SK-N-SH treated with all-trans-retinoic acid at 6 μM for 48 hours (cell line): ENCODE results near the gene ESR2.

ENCODE experiments used
- ATAC-seq: fragments of 200-7000 bp; cut with Tn5 transposase; 3 replicates; pipeline ENCODE4 v1.9.1; 2020; ENCODE audit warnings: mild to moderate bottlenecking, moderate library complexity
- ARNTL ChIP-seq: fragments of 450-650 bp; formaldehyde crosslinking; IDR thresholded peaks from 2 replicates; pipeline ENCODE4 v1.5.0; 2020; ENCODE audit warnings: low read depth, mild to moderate bottlenecking, moderate library complexity, borderline replicate concordance
- BACH2 ChIP-seq: fragments of 250-450 bp; sonication (Bioruptor Pico); IDR thresholded peaks from 2 replicates; pipeline ENCODE4 v1.9.0; 2021; ENCODE audit warnings: mild to moderate bottlenecking, borderline replicate concordance
- ESRRG ChIP-seq: fragments of 250-450 bp; sonication (Bioruptor Pico); IDR thresholded peaks from 2 replicates; pipeline ENCODE4 v1.6.1; 2021; ENCODE audit warnings: mild to moderate bottlenecking
- GLIS3 ChIP-seq: fragments of 250-450 bp; sonication (Bioruptor Pico); IDR thresholded peaks from 2 replicates; pipeline ENCODE4 v1.5.0; 2020; ENCODE audit warnings: mild to moderate bottlenecking, moderate library complexity
- OSR1 ChIP-seq: fragments of 250-450 bp; sonication (Bioruptor Pico); IDR thresholded peaks from 2 replicates; pipeline ENCODE4 v1.8.0; 2022; ENCODE audit warnings: moderate library complexity, mild to moderate bottlenecking, inconsistent platforms
- RARB ChIP-seq: fragments of 250-450 bp; sonication (Bioruptor Pico); IDR thresholded peaks from 2 replicates; pipeline ENCODE4 v1.8.0; 2021; ENCODE audit warnings: mild to moderate bottlenecking, moderate library complexity
- SNAI2 ChIP-seq: fragments of 250-450 bp; sonication (Bioruptor Pico); IDR thresholded peaks from 2 replicates; pipeline ENCODE4 v1.5.0; 2020; ENCODE audit warnings: mild to moderate bottlenecking, moderate library complexity
- TCF4 ChIP-seq: fragments of 250-450 bp; sonication (Bioruptor Pico); IDR thresholded peaks from 2 replicates; pipeline ENCODE4 v1.8.0; 2021; ENCODE audit warnings: mild to moderate bottlenecking, moderate library complexity, borderline replicate concordance
- TOX ChIP-seq: fragments of 250-450 bp; sonication (Bioruptor Pico); IDR thresholded peaks from 2 replicates; pipeline ENCODE4 v1.8.0; 2021; ENCODE audit warnings: mild to moderate bottlenecking, moderate library complexity, borderline replicate concordance
- ZC3H10 ChIP-seq: fragments of 250-450 bp; sonication (Bioruptor Pico); IDR thresholded peaks from 2 replicates; pipeline ENCODE4 v1.5.1; 2021; ENCODE audit warnings: mild to moderate bottlenecking, moderate library complexity
- ZNF565 ChIP-seq: fragments of 450-650 bp; formaldehyde crosslinking; conservative IDR thresholded peaks from 2 replicates; pipeline ENCODE4 v1.5.0; 2020; ENCODE audit warnings: low read depth, mild to moderate bottlenecking, moderate library complexity
- ZNF70 ChIP-seq: fragments of 450-650 bp; formaldehyde crosslinking; IDR thresholded peaks from 2 replicates; pipeline ENCODE4 v1.5.0; 2020; ENCODE audit warnings: mild to moderate bottlenecking, moderate library complexity
- ZNF8 ChIP-seq: fragments of 450-650 bp; formaldehyde crosslinking; IDR thresholded peaks from 2 replicates; pipeline ENCODE4 v1.5.0; 2020; ENCODE audit warnings: mild to moderate bottlenecking, moderate library complexity
- TF ChIP-seq, protein P1 (sequence below): fragments of 250-450 bp; sonication (Bioruptor Pico); IDR thresholded peaks from 2 replicates; pipeline ENCODE4 v1.5.1; 2020; ENCODE audit warnings: low read depth, mild to moderate bottlenecking, moderate library complexity
- TF ChIP-seq, protein P2 (sequence below): fragments of 250-450 bp; sonication (Bioruptor Pico); IDR thresholded peaks from 2 replicates; pipeline ENCODE4 v1.5.0; 2020; ENCODE audit warnings: mild to moderate bottlenecking, moderate library complexity
- TF ChIP-seq, protein P3 (sequence below): fragments of 250-450 bp; sonication (Bioruptor Pico); IDR thresholded peaks from 2 replicates; pipeline ENCODE4 v1.5.1; 2021; ENCODE audit warnings: mild to moderate bottlenecking, moderate library complexity
- TF ChIP-seq, protein P4 (sequence below): fragments of 250-450 bp; sonication (Bioruptor Pico); IDR thresholded peaks from 2 replicates; pipeline ENCODE4 v1.8.0; 2021; ENCODE audit warnings: low read depth, mild to moderate bottlenecking, moderate library complexity, borderline replicate concordance
- TF ChIP-seq, protein P5 (sequence below): fragments of 250-450 bp; sonication (Bioruptor Pico); IDR thresholded peaks from 2 replicates; pipeline ENCODE4 v1.8.0; 2020; ENCODE audit warnings: mild to moderate bottlenecking, moderate library complexity, borderline replicate concordance

The ESR2 gene

DNA sequence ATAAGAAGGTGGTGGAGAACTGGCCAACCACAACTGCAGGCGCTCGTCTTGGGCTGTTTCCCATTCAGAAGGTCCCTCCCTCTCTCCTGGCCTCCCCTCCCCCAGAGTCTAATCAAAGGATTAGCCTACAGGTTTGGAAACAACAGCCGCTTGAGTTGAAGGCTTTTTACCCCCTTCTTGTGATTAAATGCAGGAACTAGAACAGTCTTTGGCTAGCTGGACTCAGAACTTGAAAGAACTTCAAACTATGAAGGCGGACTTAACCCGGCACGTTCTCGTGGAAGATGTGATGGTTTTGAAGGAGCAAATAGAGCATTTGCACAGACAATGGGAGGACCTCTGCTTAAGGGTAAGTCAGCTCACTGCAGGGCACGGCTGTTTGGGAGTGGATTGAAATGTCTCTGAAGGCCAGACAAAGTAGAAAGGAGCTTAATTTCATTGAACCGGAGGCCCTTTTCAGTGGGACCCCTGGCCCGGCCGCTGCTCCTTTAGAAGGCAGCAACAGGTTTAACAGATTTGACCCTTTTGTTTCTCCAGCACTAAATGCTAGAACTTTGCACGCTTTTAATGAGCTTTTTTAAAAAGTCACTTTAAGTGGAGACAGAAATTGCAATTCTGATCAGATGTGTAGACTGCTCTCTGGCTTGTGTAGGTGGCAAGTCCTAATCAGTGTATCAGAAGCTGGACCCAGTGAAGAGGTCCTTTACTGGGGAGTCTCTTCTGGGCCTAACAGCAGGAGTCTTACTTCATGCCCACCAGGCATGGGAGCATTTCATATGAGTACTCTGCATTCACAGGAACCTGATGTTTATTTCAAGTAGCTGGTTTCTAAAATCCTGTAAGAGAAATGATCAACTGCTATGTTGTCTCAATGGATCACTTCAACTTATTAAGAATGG lies 107.7 kb downstream of the ESR2 start:
- no peak for ATAC-seq
- TF ChIP-seq RARB (CRISPR knock-in tag) (no peak), OSR1 (CRISPR knock-in tag) (no peak), BACH2 (CRISPR knock-in tag) (no peak), ZC3H10 (CRISPR knock-in tag) (no peak), TCF4 (CRISPR knock-in tag) (no peak), ZNF8 (CRISPR knock-in tag) (no peak), ZNF70 (CRISPR knock-in tag) (no peak), ESRRG (CRISPR knock-in tag) (no peak), TOX (CRISPR knock-in tag) (no peak), SNAI2 (CRISPR knock-in tag) (no peak), ZNF565 (CRISPR knock-in tag) (no peak)
- TF ChIP-seq, protein P1, sequence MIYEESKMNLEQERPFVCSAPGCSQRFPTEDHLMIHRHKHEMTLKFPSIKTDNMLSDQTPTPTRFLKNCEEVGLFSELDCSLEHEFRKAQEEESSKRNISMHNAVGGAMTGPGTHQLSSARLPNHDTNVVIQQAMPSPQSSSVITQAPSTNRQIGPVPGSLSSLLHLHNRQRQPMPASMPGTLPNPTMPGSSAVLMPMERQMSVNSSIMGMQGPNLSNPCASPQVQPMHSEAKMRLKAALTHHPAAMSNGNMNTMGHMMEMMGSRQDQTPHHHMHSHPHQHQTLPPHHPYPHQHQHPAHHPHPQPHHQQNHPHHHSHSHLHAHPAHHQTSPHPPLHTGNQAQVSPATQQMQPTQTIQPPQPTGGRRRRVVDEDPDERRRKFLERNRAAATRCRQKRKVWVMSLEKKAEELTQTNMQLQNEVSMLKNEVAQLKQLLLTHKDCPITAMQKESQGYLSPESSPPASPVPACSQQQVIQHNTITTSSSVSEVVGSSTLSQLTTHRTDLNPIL, result no peak
- TF ChIP-seq, protein P2, sequence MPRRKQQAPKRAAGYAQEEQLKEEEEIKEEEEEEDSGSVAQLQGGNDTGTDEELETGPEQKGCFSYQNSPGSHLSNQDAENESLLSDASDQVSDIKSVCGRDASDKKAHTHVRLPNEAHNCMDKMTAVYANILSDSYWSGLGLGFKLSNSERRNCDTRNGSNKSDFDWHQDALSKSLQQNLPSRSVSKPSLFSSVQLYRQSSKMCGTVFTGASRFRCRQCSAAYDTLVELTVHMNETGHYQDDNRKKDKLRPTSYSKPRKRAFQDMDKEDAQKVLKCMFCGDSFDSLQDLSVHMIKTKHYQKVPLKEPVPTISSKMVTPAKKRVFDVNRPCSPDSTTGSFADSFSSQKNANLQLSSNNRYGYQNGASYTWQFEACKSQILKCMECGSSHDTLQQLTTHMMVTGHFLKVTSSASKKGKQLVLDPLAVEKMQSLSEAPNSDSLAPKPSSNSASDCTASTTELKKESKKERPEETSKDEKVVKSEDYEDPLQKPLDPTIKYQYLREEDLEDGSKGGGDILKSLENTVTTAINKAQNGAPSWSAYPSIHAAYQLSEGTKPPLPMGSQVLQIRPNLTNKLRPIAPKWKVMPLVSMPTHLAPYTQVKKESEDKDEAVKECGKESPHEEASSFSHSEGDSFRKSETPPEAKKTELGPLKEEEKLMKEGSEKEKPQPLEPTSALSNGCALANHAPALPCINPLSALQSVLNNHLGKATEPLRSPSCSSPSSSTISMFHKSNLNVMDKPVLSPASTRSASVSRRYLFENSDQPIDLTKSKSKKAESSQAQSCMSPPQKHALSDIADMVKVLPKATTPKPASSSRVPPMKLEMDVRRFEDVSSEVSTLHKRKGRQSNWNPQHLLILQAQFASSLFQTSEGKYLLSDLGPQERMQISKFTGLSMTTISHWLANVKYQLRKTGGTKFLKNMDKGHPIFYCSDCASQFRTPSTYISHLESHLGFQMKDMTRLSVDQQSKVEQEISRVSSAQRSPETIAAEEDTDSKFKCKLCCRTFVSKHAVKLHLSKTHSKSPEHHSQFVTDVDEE (CRISPR knock-in tag), result no peak

DNA sequence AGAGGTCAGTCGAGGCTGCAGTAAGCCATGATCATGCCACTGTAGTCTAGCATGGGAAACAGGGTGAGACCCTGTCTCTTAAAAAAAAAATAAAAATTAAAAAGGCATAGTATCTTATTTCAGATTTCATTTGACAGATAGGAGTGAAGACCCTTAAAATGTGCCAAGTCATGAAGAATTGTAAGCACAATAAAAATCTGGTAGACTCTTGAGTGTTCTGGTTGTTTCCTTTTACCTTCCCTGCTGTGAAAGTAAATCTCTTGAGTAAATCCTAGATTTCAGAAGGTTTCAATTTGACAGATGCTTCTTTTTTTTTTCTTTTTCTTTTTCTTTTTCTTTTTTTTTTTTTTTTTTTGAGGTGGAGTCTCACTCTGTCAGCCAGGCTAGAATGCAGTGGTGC lies 109.0 kb downstream of the ESR2 start:
- ATAC-seq, result no peak

DNA sequence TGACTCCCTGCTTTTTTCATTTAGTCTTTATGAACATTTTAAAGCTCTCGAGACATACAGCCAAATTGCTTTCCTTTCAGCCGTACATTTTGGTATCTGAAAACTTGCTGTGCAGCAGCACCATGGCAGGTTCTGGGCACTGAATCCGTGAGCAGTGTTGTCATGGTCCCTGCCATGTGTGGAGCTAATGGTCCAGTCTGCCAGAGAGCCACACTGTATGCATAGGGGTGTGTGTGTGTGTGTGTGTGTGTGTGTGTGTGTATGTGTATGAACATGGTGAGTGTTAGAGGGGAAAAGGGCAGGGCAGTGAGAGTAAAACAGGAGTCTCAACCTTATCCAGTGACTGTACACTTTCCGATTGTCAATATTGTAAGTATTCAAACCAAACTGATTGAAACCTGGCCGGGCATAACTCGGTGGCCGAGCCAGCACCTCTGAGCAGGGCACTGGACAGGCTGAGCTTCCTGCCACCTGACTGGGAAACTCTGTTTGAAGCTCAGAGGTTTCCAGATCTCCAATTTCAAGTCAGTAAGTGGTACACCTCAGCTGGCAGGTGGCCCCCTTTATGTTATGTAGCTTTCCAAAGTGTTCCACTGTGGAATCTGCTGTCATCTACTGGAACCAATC lies 110.0 kb downstream of the ESR2 start:
- no peak for ATAC-seq
- TF ChIP-seq, protein P3, sequence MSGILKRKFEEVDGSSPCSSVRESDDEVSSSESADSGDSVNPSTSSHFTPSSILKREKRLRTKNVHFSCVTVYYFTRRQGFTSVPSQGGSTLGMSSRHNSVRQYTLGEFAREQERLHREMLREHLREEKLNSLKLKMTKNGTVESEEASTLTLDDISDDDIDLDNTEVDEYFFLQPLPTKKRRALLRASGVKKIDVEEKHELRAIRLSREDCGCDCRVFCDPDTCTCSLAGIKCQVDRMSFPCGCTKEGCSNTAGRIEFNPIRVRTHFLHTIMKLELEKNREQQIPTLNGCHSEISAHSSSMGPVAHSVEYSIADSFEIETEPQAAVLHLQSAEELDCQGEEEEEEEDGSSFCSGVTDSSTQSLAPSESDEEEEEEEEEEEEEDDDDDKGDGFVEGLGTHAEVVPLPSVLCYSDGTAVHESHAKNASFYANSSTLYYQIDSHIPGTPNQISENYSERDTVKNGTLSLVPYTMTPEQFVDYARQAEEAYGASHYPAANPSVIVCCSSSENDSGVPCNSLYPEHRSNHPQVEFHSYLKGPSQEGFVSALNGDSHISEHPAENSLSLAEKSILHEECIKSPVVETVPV (CRISPR knock-in tag), result no peak
- TF ChIP-seq, protein P1, result no peak
- TF ChIP-seq, protein P4, sequence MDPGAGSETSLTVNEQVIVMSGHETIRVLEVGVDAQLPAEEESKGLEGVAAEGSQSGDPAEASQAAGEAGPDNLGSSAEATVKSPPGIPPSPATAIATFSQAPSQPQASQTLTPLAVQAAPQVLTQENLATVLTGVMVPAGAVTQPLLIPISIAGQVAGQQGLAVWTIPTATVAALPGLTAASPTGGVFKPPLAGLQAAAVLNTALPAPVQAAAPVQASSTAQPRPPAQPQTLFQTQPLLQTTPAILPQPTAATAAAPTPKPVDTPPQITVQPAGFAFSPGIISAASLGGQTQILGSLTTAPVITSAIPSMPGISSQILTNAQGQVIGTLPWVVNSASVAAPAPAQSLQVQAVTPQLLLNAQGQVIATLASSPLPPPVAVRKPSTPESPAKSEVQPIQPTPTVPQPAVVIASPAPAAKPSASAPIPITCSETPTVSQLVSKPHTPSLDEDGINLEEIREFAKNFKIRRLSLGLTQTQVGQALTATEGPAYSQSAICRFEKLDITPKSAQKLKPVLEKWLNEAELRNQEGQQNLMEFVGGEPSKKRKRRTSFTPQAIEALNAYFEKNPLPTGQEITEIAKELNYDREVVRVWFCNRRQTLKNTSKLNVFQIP (CRISPR knock-in tag), result no peak
- TF ChIP-seq, protein P5, sequence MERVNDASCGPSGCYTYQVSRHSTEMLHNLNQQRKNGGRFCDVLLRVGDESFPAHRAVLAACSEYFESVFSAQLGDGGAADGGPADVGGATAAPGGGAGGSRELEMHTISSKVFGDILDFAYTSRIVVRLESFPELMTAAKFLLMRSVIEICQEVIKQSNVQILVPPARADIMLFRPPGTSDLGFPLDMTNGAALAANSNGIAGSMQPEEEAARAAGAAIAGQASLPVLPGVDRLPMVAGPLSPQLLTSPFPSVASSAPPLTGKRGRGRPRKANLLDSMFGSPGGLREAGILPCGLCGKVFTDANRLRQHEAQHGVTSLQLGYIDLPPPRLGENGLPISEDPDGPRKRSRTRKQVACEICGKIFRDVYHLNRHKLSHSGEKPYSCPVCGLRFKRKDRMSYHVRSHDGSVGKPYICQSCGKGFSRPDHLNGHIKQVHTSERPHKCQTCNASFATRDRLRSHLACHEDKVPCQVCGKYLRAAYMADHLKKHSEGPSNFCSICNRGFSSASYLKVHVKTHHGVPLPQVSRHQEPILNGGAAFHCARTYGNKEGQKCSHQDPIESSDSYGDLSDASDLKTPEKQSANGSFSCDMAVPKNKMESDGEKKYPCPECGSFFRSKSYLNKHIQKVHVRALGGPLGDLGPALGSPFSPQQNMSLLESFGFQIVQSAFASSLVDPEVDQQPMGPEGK (CRISPR knock-in tag), result no peak
- TF ChIP-seq TOX (CRISPR knock-in tag) (no peak), ZNF565 (CRISPR knock-in tag) (no peak), TCF4 (CRISPR knock-in tag) (no peak), GLIS3 (no peak), BACH2 (CRISPR knock-in tag) (no peak), ZNF70 (CRISPR knock-in tag) (no peak), ESRRG (CRISPR knock-in tag) (no peak)

More for the DNA sequence above, 109.0 kb downstream of the ESR2 start:
- TF ChIP-seq GLIS3 (no peak), ARNTL (CRISPR knock-in tag) (no peak), ZNF70 (CRISPR knock-in tag) (no peak), ZC3H10 (CRISPR knock-in tag) (no peak), ESRRG (CRISPR knock-in tag) (no peak), RARB (CRISPR knock-in tag) (no peak)
- TF ChIP-seq, protein P4 (CRISPR knock-in tag), result no peak
